ENCODE results near the gene TAMALIN.

DNA sequence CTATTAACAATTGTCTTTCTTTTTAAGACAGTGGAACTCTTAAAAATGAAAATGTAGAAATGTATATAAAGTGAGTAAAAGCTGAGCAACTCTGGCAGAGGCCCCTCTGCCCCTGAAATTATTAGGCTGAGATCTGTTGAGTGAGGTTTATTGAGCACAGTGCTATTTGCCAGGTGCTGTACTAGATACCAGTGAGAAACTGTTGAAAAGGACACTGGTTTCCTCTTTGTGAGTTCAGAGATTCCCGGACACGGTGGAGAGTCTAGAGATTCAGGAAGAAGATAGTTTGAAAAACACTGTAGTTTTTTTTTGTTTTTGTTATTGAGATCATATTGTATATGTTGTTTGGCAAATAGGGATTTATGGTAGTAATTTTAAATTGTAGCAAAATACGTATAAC lies 44.0 kb upstream of the TAMALIN start:
- TF ChIP-seq, protein P1, sequence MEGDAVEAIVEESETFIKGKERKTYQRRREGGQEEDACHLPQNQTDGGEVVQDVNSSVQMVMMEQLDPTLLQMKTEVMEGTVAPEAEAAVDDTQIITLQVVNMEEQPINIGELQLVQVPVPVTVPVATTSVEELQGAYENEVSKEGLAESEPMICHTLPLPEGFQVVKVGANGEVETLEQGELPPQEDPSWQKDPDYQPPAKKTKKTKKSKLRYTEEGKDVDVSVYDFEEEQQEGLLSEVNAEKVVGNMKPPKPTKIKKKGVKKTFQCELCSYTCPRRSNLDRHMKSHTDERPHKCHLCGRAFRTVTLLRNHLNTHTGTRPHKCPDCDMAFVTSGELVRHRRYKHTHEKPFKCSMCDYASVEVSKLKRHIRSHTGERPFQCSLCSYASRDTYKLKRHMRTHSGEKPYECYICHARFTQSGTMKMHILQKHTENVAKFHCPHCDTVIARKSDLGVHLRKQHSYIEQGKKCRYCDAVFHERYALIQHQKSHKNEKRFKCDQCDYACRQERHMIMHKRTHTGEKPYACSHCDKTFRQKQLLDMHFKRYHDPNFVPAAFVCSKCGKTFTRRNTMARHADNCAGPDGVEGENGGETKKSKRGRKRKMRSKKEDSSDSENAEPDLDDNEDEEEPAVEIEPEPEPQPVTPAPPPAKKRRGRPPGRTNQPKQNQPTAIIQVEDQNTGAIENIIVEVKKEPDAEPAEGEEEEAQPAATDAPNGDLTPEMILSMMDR (conservative IDR thresholded peaks at IDR 0.05; ENCODE audit: low read length) = no peak
- no peak for TF ChIP-seq EZH2phosphoT487 (IDR thresholded peaks at IDR 0.05; ENCODE audit: borderline replicate concordance)
